Rectal smooth muscle tissue (tissue), 1 donor: Measurements from ENCODE around the gene EIF5AL1.

Source experiments
- H3K27ac ChIP-seq: one replicate; pipeline ENCODE4 v1.7.0; 2013; ENCODE audit warnings: low read depth, low read length, inconsistent platforms
- H3K27me3 ChIP-seq: one replicate; pipeline ENCODE4 v1.7.0; 2013; ENCODE audit warnings: low read length; ENCODE audit not compliant: control insufficient read depth, insufficient read depth
- H3K36me3 ChIP-seq: one replicate; pipeline ENCODE4 v1.7.0; 2013; ENCODE audit warnings: low read length; ENCODE audit not compliant: control insufficient read depth, insufficient read depth
- H3K4me1 ChIP-seq: one replicate; pipeline ENCODE4 v1.7.0; 2013; ENCODE audit warnings: low read length; ENCODE audit not compliant: control insufficient read depth, insufficient read depth
- H3K4me3 ChIP-seq: one replicate; pipeline ENCODE4 v1.7.0; 2013; ENCODE audit warnings: low read length
- H3K9ac ChIP-seq: one replicate; pipeline ENCODE4 v1.7.0; 2013; ENCODE audit warnings: low read length

Gene EIF5AL1

GRCh38 chr10:79475877-79476276 lies 36.5 kb upstream of the EIF5AL1 start:
- H3K27ac ChIP-seq = no peak overlapping the region
- H3K4me1 ChIP-seq = no peaks in the 10 kb centered on the region
- no peak overlapping the region for H3K9ac ChIP-seq
- no peak overlapping the region for H3K4me3 ChIP-seq
- no peaks in the 10 kb centered on the region for H3K36me3 ChIP-seq
- H3K27me3 ChIP-seq = no peaks in the 10 kb centered on the region

- H3K36me3 ChIP-seq = no peaks in the 10 kb centered on the region
- no peak overlapping the region for H3K27ac ChIP-seq
- H3K9ac ChIP-seq = no peak overlapping the region
- H3K27me3 ChIP-seq = no peaks in the 10 kb centered on the region
- no peak overlapping the region for H3K4me3 ChIP-seq
- no peaks in the 10 kb centered on the region for H3K4me1 ChIP-seq
Measured at GRCh38 chr10:79476645-79477044, 35.7 kb upstream of the EIF5AL1 start.

- Histone ChIP-seq H3K4me3 (no peak overlapping the region), H3K4me1 (no peaks in the 10 kb centered on the region), H3K9ac (no peak overlapping the region), H3K27me3 (no peaks in the 10 kb centered on the region), H3K27ac (no peak overlapping the region), H3K36me3 (no peaks in the 10 kb centered on the region)
Measured at GRCh38 chr10:79477456-79477855, 34.9 kb upstream of the EIF5AL1 start.

GRCh38 chr10:79479283-79479909 lies 32.9 kb upstream of the EIF5AL1 start:
- Histone ChIP-seq H3K4me3 (no peak overlapping the region), H3K27ac (no peak overlapping the region), H3K27me3 (no peaks in the 10 kb centered on the region), H3K36me3 (no peaks in the 10 kb centered on the region), H3K4me1 (no peaks in the 10 kb centered on the region), H3K9ac (no peak overlapping the region)

GRCh38 chr10:79482304-79482703 lies 30.0 kb upstream of the EIF5AL1 start:
- H3K27me3 ChIP-seq = no peaks in the 10 kb centered on the region
- no peak overlapping the region for H3K9ac ChIP-seq
- H3K27ac ChIP-seq = no peak overlapping the region
- H3K4me3 ChIP-seq = no peak overlapping the region
- no peaks in the 10 kb centered on the region for H3K4me1 ChIP-seq
- no peaks in the 10 kb centered on the region for H3K36me3 ChIP-seq

DNA sequence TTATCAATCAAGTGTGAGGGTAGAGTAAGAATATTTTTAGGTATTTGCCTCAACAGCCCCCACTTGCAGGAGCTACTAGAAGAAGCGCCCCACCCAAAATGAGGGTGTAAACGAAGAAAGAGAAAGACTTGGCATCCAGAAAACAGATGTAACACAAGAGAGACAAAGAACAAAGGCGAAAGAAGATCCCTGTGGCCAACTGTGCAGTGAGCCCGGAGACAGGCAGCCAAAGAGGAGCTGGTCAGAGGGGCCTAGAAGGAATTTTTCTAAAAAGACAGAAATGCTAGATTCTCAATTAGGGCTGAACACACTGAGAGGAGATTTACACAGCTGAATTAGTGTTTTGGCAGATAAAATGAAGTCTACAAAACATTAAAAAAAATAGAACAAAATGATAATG lies 29.6 kb upstream of the EIF5AL1 start:
- no peak overlapping the region for H3K4me3 ChIP-seq
- no peaks in the 10 kb centered on the region for H3K36me3 ChIP-seq
- no peaks in the 10 kb centered on the region for H3K27me3 ChIP-seq
- no peak overlapping the region for H3K9ac ChIP-seq
- H3K4me1 ChIP-seq = peaks cover 2% of the 10 kb centered on the region
- no peak overlapping the region for H3K27ac ChIP-seq

GRCh38 chr10:79483299-79483698 lies 29.0 kb upstream of the EIF5AL1 start:
- Histone ChIP-seq H3K27ac (no peak overlapping the region), H3K4me1 (peaks cover 7% of the 10 kb centered on the region), H3K9ac (no peak overlapping the region), H3K36me3 (no peaks in the 10 kb centered on the region), H3K4me3 (no peak overlapping the region), H3K27me3 (no peaks in the 10 kb centered on the region)

GRCh38 chr10:79483948-79484347 lies 28.4 kb upstream of the EIF5AL1 start:
- Histone ChIP-seq H3K4me1 (peaks cover 7% of the 10 kb centered on the region), H3K27me3 (no peaks in the 10 kb centered on the region), H3K4me3 (no peak overlapping the region), H3K36me3 (no peaks in the 10 kb centered on the region), H3K27ac (no peak overlapping the region), H3K9ac (no peak overlapping the region)

DNA sequence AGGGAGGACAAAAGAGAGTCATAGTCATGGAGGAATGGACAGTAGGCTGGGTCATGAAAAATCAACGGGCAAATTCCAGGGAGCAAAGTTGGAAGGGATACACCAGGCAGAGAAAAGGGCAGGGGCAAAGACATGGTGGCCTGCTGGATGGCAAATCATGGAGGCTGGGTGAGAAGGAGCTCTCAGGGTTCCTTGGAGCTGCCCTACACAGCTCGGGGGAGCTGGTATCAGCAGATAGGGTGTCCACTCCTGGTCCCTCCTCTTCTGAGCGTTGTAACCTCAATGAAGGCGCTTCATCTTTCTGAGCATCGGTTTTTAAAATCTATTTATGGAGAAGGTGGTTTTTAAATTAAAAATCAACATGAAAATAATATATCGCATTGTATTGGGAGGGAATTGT lies 27.9 kb upstream of the EIF5AL1 start:
- Histone ChIP-seq H3K27ac (no peak overlapping the region), H3K27me3 (no peaks in the 10 kb centered on the region), H3K4me3 (no peak overlapping the region), H3K36me3 (no peaks in the 10 kb centered on the region), H3K4me1 (peaks cover 7% of the 10 kb centered on the region), H3K9ac (no peak overlapping the region)

DNA sequence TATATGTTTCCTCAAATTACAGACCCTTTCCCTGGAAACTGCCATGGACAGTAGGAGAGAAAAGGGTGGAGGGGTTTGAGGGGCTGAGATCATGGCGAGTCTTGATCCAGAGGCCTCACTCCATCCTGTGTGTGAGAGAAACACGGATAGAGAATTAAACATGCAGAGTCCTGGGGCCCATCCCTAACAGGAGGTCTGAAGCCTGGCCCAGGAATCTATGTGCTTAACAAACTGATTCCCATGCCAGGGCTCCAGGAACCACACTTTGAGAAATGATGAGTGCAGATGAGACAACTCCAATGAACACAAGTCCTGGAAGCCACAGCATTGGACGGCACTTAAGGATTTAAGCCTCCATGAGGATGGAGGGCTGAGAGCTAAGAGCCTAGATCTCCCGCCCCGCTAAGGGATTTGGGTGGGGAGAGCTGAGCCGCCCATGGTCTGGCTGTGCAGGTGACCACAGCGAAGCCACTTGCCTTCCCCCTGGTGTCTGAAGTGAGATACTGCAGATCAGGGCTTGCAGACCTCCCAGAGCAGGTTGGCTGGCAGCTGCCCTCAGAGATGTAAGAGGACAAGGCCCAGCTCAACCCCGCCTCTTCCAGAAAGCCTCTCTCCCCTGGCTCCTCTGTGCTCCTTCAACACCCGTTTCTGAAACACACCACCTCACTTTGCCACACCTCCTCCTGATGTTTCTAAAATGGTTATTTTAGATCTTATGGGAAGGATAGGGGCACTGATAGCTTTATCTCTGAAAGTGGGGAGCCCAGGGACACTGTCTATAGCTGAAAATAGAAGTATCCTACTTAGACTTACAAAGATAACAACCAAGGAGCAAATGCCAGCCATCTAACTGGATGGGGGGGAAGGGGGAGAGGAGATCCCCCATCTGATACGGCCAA lies 24.8 kb upstream of the EIF5AL1 start:
- Histone ChIP-seq H3K36me3 (no peaks in the 10 kb centered on the region), H3K27ac (no peak overlapping the region), H3K4me1 (peaks cover 9% of the 10 kb centered on the region), H3K27me3 (no peaks in the 10 kb centered on the region), H3K4me3 (no peak overlapping the region), H3K9ac (no peak overlapping the region)

GRCh38 chr10:79488336-79488735 lies 24.0 kb upstream of the EIF5AL1 start:
- Histone ChIP-seq H3K27ac (no peak overlapping the region), H3K4me3 (no peak overlapping the region), H3K9ac (no peak overlapping the region), H3K27me3 (no peaks in the 10 kb centered on the region), H3K4me1 (peaks cover 9% of the 10 kb centered on the region), H3K36me3 (no peaks in the 10 kb centered on the region)

DNA sequence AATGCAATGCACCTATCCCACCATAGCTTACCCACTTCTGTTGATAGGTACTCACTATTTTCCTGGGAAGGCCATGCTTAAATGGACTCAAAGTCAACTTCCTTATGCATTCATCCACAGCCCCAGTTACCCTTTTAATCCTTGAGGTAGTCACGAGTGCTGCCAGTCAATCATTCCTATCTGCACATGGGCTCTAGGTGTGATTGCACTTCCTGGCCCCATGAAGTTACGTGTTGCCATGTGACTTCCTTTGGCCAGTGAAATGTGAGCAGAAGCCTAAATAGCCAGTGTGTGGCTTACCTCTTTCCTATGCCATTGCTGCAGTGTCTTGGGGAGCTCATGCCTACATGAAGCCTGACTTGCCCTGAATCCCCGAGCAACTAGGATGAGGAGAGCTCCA lies 23.5 kb upstream of the EIF5AL1 start:
- Histone ChIP-seq H3K9ac (no peak overlapping the region), H3K4me1 (peaks cover 9% of the 10 kb centered on the region), H3K36me3 (no peaks in the 10 kb centered on the region), H3K4me3 (no peak overlapping the region), H3K27me3 (no peaks in the 10 kb centered on the region), H3K27ac (no peak overlapping the region)
